ENCODE data around the gene DRAXIN.

Gene DRAXIN

GRCh38 chr1:11691302-11691914 lies at the start of gene DRAXIN:
Gene DRAXIN, plus strand, starts transcription at chr1:11691710. Its CDS starts 14,549 bp downstream, at chr1:11706259.
- no peak for DNase-seq

GRCh38 chr1:11641776-11642305 lies 49.7 kb upstream of the DRAXIN start:
- no peak for DNase-seq

- peak; percentile 79 for DNase-seq
These were observed 49.0 kb upstream of the DRAXIN start for GRCh38 chr1:11642418-11643017.

- no peak for DNase-seq
These were observed 47.7 kb upstream of the DRAXIN start for GRCh38 chr1:11643782-11644181.

- no peak for DNase-seq
These were observed 46.2 kb upstream of the DRAXIN start for GRCh38 chr1:11645270-11645669.

GRCh38 chr1:11645670-11646265 lies 45.7 kb upstream of the DRAXIN start:
- peak; percentile 92 for DNase-seq

- no peak for DNase-seq
These were observed 45.2 kb upstream of the DRAXIN start for GRCh38 chr1:11646317-11646716.

- DNase-seq, result no peak
These were observed 44.2 kb upstream of the DRAXIN start for GRCh38 chr1:11647333-11647732.

- DNase-seq, result no peak
These were observed 43.5 kb upstream of the DRAXIN start for GRCh38 chr1:11648039-11648438.

GRCh38 chr1:11648732-11649158 lies 42.8 kb upstream of the DRAXIN start:
- DNase-seq, result no peak

- no peak for DNase-seq
These were observed 42.3 kb upstream of the DRAXIN start for GRCh38 chr1:11649237-11649623.

- no peak for DNase-seq
These were observed 41.7 kb upstream of the DRAXIN start for GRCh38 chr1:11649624-11650330.

- DNase-seq, result peak; percentile 91
These were observed 41.0 kb upstream of the DRAXIN start for GRCh38 chr1:11650331-11650991.

- DNase-seq, result no peak
These were observed 40.5 kb upstream of the DRAXIN start for GRCh38 chr1:11651017-11651416.

GRCh38 chr1:11652203-11652780 lies 39.2 kb upstream of the DRAXIN start:
- DNase-seq, result no peak

GRCh38 chr1:11653101-11653860 lies 38.2 kb upstream of the DRAXIN start:
- DNase-seq, result no peak

GRCh38 chr1:11653861-11654136 lies 37.7 kb upstream of the DRAXIN start:
- DNase-seq, result no peak

- no peak for DNase-seq
These were observed 37.2 kb upstream of the DRAXIN start, which contains the start of the genes FBXO2 and FBXO44 for GRCh38 chr1:11654137-11654938. Gene FBXO2, minus strand, starts transcription at chr1:11654429. Its CDS starts 89 bp downstream, at chr1:11654340. Gene FBXO44, plus strand, starts transcription at chr1:11654877. Its CDS starts 959 bp downstream, at chr1:11655836.

- no peak for DNase-seq
These were observed 36.3 kb upstream of the DRAXIN start for GRCh38 chr1:11654939-11655808.

- no peak for DNase-seq
These were observed 33.9 kb upstream of the DRAXIN start for GRCh38 chr1:11657654-11658053.

Measured in hematopoietic multipotent progenitor cell treated with erythropoietin and hydrocortisone succinate and interleukin-3 and kit ligand, for 4 days (in vitro differentiated cells).